Breast epithelium (tissue), 4 donors: ENCODE data around the gene FBN3. TPM values are rescaled to one million over a fixed set of nuclear protein-coding genes. Genes with fewer than 3 reads are reported as not detected.
"Not testable (repeated sequence)": the region's sequence is repeated elsewhere in the genome, so short reads cannot be mapped to it uniquely, and the experiment has no call there.

Experiments used
- DNase-seq, 2 donors: peaks; one replicate each; pipeline ENCODE4 v3.0.0-alpha.2; 2019; ENCODE audit warnings: low spot score in 2 of 2
- H3K27ac ChIP-seq, 2 donors: fragments of 200-600 bp; sonication (generic) in 1 of 2; one replicate each; pipeline ENCODE4 v1.5.1; 2016 to 2019; ENCODE audit warnings: mild to moderate bottlenecking in 1 of 2
- H3K27me3 ChIP-seq, 2 donors: fragments of 200-600 bp; sonication (generic) in 1 of 2; one replicate each; pipeline versions ENCODE4 v1.5.1 to v1.6.0; 2017 to 2019; ENCODE audit warnings: control low read depth in 1 of 2, mild to moderate bottlenecking in 1 of 2
- H3K36me3 ChIP-seq: fragments of 200-600 bp; one replicate; pipeline ENCODE4 v1.5.1; 2019
- H3K4me1 ChIP-seq, 2 donors: fragments of 200-600 bp; sonication (generic); one replicate each; pipeline ENCODE4 v1.5.1; 2016 to 2019; ENCODE audit warnings: control low read depth in 1 of 2
- H3K4me3 ChIP-seq, 3 donors: fragments of 200-600 bp; sonication (generic); 1 replicate in 2 of 3; 2 replicates in 1 of 3; pipeline ENCODE4 v1.5.1; 2016 to 2019; ENCODE audit warnings: mild to moderate bottlenecking in 3 of 3, moderate library complexity in 2 of 3
- H3K9me3 ChIP-seq, 2 donors: fragments of 200-600 bp; sonication (generic) in 1 of 2; one replicate each; pipeline ENCODE4 v1.5.1; 2016 to 2019; ENCODE audit warnings: control low read depth in 1 of 2
- POLR2A ChIP-seq: fragments of 450-650 bp; IDR thresholded peaks from one replicate; pipeline ENCODE4 v1.6.1; 2016; ENCODE audit warnings: antibody characterized with exemption, mild to moderate bottlenecking, moderate library complexity
- POLR2AphosphoS5 ChIP-seq, 3 donors: sonication (generic); formaldehyde crosslinking; IDR thresholded peaks; one replicate each; pipeline ENCODE4 v1.6.1; 2017; ENCODE audit warnings: antibody characterized with exemption in 3 of 3
- intact Hi-C: fragments of 100-400 bp; cut with DNase I; formaldehyde crosslinking; loops from one replicate; pipeline ENCODE4 v1.15.1; 2023; ENCODE audit warnings: low total_unique reads
- total RNA-seq, 3 donors: library from RNA; depleted of rRNA; stranded (reverse); fragments of >200 nt; gene quantifications; one replicate each; pipeline ENCODE4 v1.1.0, GENCODE V29; 2016
- TF ChIP-seq, protein P1 (sequence below), 3 donors: fragments of 450-650 bp; IDR thresholded peaks; one replicate each; pipeline ENCODE4 v1.5.1; 2016 to 2017; ENCODE audit warnings: antibody characterized with exemption in 3 of 3, mild to moderate bottlenecking in 3 of 3, moderate library complexity in 3 of 3

Gene FBN3
- total RNA-seq, 3 donors from 2014 or later = 0.66 to 7.9 TPM; not detected in 1

DNA sequence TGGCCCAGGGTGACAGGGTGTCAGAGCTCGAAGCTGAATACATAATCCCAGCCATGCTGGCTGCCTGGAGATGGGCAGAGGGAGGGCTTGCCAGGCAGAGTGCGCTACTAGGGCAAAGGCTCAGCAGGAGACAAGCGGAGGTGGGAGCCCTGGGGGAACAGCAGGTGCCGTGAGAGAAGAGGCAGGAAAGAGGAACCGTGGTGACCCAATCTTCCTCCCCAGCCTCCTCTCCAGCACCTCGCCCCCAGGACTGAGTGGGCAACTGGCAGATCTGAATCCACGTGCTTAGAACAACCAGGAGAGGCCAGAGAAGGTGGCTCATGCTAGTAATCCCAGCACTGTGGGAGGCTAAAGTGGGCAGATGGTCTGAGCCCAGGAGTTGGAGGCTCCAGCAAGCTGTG lies 107.9 kb downstream of the FBN3 start:
- Histone ChIP-seq H3K27me3 (no peaks in the 10 kb centered on the region), H3K9me3 (no peaks in the 10 kb centered on the region), H3K27ac (no peak overlapping the region), H3K4me3 (no peak overlapping the region), H3K36me3 (no peaks in the 10 kb centered on the region), H3K4me1 (no peaks in the 10 kb centered on the region)
- TF ChIP-seq POLR2A = no peak
- TF ChIP-seq, protein P1, sequence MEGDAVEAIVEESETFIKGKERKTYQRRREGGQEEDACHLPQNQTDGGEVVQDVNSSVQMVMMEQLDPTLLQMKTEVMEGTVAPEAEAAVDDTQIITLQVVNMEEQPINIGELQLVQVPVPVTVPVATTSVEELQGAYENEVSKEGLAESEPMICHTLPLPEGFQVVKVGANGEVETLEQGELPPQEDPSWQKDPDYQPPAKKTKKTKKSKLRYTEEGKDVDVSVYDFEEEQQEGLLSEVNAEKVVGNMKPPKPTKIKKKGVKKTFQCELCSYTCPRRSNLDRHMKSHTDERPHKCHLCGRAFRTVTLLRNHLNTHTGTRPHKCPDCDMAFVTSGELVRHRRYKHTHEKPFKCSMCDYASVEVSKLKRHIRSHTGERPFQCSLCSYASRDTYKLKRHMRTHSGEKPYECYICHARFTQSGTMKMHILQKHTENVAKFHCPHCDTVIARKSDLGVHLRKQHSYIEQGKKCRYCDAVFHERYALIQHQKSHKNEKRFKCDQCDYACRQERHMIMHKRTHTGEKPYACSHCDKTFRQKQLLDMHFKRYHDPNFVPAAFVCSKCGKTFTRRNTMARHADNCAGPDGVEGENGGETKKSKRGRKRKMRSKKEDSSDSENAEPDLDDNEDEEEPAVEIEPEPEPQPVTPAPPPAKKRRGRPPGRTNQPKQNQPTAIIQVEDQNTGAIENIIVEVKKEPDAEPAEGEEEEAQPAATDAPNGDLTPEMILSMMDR (IDR thresholded peaks at IDR 0.05) = no peak
- TF ChIP-seq POLR2AphosphoS5 (IDR thresholded peaks at IDR 0.05) = no peak
- no peak for DNase-seq
- intact Hi-C loops = no loop called here

- H3K27ac ChIP-seq = no peak overlapping the region
- H3K4me3 ChIP-seq = no peak overlapping the region
- DNase-seq = no peak
- TF ChIP-seq POLR2A (no peak), POLR2AphosphoS5 (IDR thresholded peaks at IDR 0.05) (no peak)
- TF ChIP-seq, protein P1 (IDR thresholded peaks at IDR 0.05) = no peak
- no peaks in the 10 kb centered on the region for H3K36me3 ChIP-seq
- no peaks in the 10 kb centered on the region for H3K9me3 ChIP-seq
- intact Hi-C loops = no loop called here
- no peaks in the 10 kb centered on the region for H3K27me3 ChIP-seq
- no peaks in the 10 kb centered on the region for H3K4me1 ChIP-seq
Measured at GRCh38 chr19:8039231-8039630, 110.2 kb downstream of the FBN3 start.

DNA sequence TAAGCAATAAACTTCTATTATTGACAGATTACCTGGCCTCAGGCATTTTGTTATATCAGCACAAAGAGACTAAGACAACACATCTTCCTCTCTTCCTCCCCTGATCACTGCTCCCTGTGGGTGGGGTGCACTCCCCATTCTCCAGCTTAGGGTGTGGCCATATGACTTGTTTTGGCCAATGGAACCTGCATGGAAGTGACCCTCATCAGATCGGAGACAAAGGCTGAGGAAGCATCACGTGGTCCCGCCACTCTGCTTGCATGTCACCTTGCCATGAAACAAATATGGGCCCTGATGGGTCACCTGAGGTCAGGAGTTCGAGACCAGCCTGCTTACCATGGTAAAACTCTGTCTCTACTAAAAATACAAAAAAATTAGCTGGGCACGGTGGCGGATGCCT lies 110.6 kb downstream of the FBN3 start:
- no peak for DNase-seq
- intact Hi-C loops = no loop called here
- Histone ChIP-seq H3K4me1 (no peaks in the 10 kb centered on the region), H3K27me3 (no peaks in the 10 kb centered on the region), H3K27ac (no peak overlapping the region), H3K9me3 (no peaks in the 10 kb centered on the region), H3K36me3 (no peaks in the 10 kb centered on the region), H3K4me3 (no peak overlapping the region)
- TF ChIP-seq, protein P1 (IDR thresholded peaks at IDR 0.05) = no peak
- TF ChIP-seq POLR2AphosphoS5 (IDR thresholded peaks at IDR 0.05) (no peak), POLR2A (no peak)

GRCh38 chr19:8036434-8037099 lies 112.8 kb downstream of the FBN3 start:
- H3K4me3 ChIP-seq = no peak overlapping the region
- TF ChIP-seq, protein P1 (IDR thresholded peaks at IDR 0.05) = no peak
- TF ChIP-seq POLR2AphosphoS5 (IDR thresholded peaks at IDR 0.05) = no peak
- TF ChIP-seq POLR2A = no peak
- no peaks in the 10 kb centered on the region for H3K27me3 ChIP-seq
- H3K9me3 ChIP-seq = no peaks in the 10 kb centered on the region
- H3K36me3 ChIP-seq = no peaks in the 10 kb centered on the region
- no peaks in the 10 kb centered on the region for H3K4me1 ChIP-seq
- no peak for DNase-seq
- intact Hi-C loops = no loop called here
- no peak overlapping the region for H3K27ac ChIP-seq

DNA sequence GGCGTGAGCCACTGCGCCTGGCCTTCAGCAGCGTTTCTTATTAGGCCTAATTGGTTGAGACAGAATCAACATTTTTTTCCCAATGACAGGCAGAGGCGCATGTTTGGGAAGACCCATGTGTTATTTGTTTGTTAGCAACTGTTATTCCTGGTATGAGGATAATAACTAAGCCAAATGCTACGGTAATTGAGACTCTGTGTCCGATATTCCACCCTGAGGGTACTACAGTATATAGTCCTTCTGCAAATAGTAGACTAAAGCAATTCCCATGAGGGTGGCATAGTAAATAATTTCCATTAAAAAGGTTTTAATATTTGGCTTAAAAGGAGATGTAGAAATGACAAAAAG lies 115.2 kb downstream of the FBN3 start:
- Histone ChIP-seq H3K27ac (no peak overlapping the region), H3K4me3 (no peak overlapping the region), H3K36me3 (no peaks in the 10 kb centered on the region), H3K4me1 (no peaks in the 10 kb centered on the region), H3K9me3 (no peaks in the 10 kb centered on the region), H3K27me3 (no peaks in the 10 kb centered on the region)
- TF ChIP-seq POLR2AphosphoS5 (IDR thresholded peaks at IDR 0.05) = no peak
- no peak for TF ChIP-seq POLR2A
- TF ChIP-seq, protein P1 (IDR thresholded peaks at IDR 0.05) = no peak
- intact Hi-C loops = no loop called here
- no peak for DNase-seq

GRCh38 chr19:8033287-8034177 lies 115.9 kb downstream of the FBN3 start:
- H3K27me3 ChIP-seq, H3K4me1 ChIP-seq, H3K4me3 ChIP-seq, H3K9me3 ChIP-seq, intact Hi-C loops, H3K27ac ChIP-seq, DNase-seq, H3K36me3 ChIP-seq: not testable (repeated sequence)
